NCI-H1417 treated with DMSO at 0.1 percent for 48 hours (cell line): ENCODE results near the gene PYCARD.
"Not testable (repeated sequence)": the region's sequence is repeated elsewhere in the genome, so short reads cannot be mapped to it uniquely, and the experiment has no call there.

ENCODE experiments used
- DNase-seq: peaks from one replicate; lab custom pipeline; 2025; lab: John Stamatoyannopoulos, UW

PYCARD gene

DNA sequence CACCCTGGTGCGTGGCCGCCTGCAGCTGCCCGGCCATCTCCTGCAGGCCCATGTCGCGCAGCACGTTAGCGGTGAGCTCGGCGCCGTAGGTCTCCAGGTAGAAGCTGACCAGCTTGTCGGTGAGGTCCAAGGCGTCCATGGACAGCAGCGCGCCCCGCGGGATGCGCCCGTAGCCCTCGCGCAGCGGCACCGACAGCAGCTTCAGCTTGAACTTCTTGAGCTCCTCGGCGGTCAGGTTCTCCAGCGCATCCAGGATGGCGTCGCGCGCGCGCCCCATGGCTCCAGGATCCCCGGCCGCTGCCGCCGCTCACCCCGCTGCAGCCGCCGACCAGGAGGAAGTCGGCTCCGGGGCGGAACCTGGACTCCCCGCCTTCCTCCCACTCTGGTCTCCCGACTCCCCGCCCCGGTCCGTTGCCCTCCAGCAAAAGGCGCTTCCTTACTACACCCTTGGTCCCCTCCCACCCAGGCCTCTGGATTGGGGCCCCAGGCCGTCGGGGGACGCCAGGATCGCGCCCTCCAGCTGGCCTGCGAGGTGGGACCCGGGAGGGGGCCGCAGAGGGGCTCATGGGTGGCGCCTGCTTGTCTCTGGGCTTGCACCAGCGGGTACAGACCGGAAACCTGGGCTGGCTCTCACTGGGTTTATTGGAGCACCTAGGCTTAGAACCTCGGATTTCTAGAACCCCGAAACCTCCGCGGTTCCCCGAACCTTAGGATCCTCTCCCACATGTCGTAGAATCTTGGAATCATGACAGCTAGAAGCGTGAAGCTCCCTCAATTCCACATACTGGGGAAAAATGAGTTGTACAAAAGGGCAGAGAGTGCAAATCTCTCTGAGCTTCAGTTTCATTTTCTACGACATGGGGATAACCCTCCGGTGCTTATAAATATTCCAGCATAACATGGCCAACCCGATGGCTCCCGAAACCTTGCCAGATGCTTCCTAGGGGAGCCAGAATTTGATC is at the start of gene PYCARD:
Gene PYCARD (minus strand): TSS at position 347 of the 962 bp plus-strand sequence. CDS start 70 bp downstream, at position 277.
- no peak for DNase-seq

DNA sequence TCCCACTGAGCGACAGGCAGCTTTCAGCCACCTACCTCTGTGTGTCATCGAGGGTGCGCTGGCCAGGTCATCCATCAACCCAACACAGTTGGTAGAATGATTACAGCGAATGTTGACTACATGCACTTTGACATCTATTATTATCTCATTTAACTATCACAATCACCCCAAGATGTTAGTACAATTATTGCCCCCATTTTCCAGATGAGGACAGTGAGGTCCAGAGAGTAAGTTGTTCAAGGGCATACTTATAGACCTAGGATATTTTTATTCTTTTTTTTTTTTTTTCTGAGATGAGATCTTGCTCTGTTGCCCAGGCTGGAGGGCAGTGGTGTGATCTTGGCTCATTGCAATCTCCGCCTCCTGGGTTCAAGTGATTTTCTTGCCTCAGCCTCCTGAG is 48.9 kb upstream of the PYCARD start:
- DNase-seq: no peak

DNA sequence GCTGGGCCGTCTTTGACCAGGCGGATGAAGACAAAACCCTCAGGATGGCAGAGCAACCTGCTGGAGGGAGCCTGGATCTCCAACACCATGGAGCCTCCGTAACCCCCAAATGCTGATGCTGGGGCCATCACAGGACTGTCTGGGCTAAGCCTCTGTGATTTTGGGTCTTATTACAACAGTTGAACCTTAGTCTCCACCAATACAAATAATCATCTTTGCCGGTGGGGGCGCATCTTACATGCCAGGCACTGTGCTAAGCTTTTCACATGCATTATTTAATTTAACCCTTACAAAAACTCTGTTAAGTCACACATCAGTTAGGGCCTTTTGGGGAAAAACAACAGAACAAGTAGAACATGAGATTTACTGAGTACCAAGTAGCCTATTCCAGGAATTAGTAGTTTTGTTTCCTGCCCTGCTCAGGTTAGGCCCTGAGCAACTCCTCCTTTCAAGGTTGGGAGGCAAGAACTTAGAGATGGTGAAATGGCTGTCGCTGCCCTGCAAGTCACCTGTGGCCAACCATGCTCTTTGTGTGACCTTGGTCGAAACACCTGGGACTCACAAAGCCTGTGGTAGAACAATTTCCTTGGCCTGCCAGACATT is 48.3 kb upstream of the PYCARD start:
- no peak for DNase-seq

DNA sequence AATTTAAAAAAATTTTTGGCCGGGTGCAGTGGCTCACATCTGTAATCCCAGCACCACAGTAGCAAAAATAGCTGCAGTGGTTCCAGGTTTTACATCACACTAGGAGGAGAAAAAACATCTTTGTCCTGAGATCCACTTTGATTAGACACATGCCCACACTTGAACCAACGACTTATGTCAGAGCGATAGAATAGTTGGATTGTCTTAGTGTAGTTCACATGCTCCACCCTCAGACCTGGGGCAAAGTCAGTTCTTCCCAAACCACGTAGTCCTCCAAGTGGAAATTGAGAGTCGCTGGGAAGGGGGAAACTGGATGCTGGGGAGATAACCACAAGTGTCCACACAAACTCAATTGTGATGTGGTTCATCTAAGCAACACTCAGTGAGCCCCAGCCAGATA is 45.8 kb upstream of the PYCARD start:
- no peak for DNase-seq

DNA sequence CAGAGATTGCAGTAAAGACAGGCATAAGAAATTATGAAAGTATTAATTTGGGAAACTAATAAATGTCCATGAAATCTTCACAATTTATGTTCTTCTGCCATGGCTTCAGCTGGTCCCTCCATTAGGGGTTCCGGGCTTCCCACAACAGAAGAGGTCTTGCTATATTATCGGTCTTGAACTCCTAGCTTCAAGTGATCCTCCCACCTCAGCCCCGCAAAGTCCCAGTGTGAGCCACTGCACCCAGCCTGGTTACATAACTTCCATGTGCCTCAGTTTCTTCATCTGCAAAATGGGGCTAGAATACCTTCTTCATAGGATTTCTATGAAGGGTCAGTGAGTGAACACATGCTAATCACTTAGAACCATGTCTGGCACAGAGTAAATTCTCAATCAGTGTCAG is 43.7 kb upstream of the PYCARD start:
- no peak for DNase-seq

DNA sequence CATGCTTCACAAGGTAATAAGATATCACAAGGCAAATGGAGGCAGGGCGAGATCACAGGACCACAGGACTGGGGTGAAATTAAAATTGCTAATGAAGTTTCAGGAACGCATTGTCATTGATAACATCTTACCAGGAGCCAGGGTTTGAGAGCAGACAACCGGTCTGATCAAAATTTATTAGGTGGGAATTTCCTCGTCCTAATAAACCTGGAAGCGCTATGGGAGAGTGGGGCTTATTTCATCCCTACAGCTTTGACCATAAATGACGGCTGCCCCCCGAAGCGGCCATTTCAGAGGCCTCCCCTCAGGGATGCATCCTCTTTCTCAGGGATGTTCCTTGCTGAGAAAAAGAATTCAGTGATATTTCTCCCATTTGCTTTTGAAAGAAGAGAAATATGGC is 43.0 kb upstream of the PYCARD start:
- not testable (repeated sequence) for DNase-seq

DNA sequence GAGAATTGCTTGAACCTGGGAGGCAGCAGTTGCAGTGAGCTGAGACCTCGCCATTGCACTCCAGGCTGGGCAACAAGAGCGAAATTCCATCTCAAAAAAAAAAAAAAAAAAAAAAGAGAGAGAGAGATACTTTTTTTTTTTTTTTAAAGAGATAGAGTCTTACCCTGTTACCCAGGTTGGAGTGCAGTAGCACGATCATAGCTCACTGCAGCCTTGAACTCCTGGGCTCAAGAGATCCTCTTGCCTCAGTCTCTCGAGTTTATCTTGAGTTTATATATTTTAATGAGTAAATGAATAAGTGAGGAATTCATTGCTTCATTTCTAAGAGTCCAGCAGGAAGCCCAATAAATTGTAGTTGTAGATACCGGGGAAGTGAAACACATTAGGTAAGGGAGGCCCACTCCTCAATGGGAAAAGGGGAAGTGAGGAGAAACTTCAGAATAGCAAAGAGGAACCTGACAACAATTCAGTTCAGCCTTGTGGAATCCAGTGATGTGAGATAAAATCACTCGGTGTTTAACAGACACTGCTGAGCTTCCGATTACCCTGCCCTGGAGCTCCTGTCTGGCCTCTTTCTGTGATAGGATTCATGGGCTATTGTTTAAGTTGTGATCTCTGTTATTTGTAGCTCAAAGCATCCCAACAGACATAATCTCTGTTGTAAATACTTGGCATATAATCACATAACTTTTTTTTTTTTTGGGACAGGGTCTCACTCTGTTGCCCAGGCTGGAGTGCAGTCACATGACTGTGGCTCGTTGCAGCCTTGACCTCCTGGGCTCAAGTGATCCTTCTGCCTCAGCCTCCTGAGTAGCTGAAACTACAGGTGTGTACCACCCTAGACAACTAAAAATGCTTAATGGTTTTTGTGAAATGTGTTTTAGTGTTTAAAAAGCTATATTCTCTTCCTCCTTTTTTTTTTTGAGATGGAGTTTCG is 41.4 kb upstream of the PYCARD start:
- DNase-seq: no peak

DNA sequence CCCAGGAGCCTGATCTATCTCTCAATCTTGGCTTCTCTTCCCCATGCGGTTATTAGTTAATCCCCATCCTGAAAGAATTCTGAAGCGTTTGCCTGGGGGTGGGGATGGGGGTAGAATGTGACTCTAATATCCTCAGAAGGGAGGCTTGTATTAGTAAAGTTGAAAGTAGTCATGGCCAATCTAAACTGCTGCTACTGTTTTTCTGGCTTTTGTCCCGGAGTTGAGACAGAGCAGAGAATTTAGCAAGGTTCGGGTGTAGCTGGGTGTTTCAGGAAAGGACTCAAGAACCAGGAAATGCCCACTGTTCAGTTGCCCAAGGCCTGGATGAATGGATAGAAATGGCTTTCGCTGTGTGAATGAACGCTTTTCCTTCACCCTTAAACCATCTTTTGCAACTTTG is 39.6 kb upstream of the PYCARD start:
- no peak for DNase-seq

DNA sequence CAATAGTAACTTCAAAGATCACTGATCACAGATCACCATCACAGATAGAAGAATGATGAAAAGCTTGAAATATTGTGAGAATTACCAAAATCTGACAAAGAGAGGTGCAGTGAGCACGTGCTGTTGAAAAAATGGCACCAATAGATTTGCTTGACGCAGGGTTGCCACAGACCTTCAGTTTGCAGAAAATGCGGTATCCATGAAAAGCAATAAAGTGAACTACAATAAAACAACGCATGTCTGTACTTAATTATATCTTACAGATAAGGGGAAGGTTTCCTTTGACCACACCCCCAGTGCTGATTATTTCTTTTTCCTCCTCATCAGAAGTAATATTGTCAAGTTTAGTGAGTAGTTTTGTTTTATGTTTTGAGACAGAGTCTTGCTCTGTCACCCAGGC is 35.5 kb upstream of the PYCARD start:
- DNase-seq: no peak

DNA sequence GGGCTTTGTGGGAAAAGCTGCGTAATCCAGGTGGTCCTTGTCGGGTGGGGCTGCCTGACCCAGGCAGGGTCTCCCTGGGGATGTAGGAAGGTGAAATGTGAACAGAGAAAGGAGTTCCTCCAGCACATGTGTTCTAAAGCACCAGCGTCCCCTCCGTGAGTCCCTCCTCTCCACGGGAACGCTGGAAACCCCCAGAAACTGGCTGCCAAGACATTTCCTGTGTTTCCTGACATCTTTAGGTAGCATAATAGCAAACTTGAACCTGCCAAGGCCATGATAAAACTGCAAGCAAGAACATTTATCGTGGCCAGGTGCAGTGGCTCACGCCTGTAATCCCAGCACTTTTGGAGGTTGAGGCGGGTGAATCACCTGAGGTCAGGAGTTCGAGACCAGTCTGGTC is 26.9 kb upstream of the PYCARD start:
- DNase-seq: no peak

DNA sequence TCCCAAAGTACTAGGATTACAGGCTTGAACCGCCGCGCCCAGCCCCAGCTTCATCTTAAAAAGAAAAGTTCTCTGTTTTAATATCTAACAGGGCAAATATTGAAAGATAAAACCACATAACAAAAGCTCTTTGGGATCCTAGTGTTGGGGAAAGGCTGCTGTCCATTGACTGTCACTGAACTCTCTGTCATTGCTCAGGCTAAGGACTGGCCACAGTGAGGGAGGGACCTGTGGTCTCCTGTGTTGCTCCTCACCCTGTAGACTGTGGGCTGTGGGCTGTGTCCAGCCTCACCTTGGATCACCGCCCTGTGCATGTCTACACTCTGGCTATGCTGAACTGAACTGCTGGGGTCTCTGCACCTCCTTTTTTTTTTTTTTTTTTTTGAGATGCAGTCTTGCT is 25.6 kb upstream of the PYCARD start:
- no peak for DNase-seq

DNA sequence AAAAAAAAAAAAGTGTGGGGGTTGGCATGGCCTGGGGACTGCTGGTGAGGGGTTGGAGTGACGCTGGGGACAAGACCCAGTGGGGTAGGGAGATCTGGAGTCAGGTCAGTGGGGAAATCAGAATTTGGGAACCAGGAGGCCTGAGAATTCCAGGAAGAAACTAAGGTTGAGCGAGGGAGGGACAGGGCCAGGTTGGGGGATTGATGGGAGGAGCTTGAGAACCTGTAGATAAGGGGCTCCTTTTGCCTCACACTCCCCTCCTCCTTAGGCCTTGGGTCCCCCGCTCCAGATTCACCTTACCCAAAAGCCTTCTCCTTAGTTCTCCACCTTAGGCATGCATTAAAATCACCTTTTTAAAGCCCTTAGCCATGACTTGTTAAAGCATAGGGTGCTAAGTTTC is 22.6 kb upstream of the PYCARD start:
- no peak for DNase-seq

DNA sequence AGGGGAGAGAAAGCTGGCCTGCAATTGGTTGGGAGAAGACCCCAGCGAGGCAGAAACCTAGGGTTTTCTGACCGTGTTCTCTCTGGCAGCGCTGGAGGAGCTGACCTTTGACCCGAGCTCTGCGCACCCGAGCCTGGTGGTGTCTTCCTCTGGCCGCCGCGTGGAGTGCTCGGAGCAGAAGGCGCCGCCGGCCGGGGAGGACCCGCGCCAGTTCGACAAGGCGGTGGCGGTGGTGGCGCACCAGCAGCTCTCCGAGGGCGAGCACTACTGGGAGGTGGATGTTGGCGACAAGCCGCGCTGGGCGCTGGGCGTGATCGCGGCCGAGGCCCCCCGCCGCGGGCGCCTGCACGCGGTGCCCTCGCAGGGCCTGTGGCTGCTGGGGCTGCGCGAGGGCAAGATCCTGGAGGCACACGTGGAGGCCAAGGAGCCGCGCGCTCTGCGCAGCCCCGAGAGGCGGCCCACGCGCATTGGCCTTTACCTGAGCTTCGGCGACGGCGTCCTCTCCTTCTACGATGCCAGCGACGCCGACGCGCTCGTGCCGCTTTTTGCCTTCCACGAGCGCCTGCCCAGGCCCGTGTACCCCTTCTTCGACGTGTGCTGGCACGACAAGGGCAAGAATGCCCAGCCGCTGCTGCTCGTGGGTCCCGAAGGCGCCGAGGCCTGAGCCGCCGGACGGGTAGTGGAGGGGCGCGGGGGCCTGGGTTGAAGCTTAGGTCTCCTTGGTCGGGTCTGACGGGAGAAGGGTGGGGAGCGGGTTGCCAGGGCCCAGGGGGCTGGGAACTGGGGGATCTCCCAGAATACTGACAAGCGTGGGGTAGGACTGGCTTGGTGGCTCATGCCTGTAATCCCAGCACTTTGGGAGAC is 21.8 kb upstream of the PYCARD start:
- no peak for DNase-seq

DNA sequence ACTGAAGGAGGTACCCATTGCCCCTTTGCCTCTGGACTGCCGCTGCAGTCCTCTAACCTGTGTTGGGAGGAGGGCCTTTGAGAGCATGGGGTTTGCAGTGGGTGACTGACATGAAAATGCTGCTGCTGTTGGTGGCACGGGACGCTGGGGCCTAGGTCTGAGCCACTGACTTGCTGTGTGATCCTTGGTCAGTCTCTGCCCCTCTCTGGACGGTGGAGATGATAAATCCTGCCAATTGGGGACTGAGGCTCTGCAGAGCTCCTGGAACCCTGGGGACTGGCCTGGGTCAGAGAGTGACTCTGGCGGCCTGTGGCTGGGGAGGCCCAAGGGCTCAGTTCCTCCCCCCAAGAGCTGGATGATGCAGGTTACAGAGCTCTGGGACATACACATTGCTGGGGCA is 20.5 kb upstream of the PYCARD start:
- DNase-seq: no peak

DNA sequence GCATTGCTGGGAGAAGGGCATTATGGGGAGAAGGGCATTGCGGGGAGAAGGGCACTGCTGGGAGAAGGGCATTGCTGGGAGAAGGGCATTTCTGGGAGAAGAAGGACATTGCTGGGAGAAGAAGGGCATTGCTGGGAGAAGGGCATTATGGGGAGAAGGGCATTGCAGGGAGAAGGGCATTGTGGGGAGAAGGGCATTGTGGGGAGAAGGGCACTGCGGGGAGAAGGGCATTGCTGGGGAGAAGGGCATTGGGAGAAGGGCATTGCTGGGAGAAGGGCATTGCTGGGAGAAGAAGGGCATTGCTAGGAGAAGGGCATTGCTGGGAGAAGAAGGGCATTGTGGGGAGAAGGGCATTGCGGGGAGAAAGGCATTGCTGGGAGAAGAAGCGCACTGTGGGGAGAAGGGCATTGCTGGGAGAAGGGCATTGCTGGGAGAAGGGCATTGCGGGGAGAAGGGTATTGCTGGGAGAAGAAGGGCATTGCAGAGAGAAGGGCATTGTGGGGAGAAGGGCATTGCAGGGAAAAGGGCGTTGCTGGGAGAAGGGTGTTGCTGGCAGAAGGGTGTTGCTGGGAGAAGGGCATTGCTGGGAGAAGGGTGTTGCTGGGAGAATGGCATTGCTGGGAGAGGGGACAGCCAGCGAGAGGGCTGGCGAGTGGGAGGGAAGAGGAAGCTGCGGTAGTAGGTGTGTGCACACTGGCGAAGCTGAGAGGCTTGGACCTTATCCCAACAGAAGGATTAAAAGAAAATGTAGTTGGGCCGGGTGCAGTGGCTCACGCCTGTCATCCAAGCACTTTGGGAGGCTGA is 19.0 kb upstream of the PYCARD start:
- no peak for DNase-seq

DNA sequence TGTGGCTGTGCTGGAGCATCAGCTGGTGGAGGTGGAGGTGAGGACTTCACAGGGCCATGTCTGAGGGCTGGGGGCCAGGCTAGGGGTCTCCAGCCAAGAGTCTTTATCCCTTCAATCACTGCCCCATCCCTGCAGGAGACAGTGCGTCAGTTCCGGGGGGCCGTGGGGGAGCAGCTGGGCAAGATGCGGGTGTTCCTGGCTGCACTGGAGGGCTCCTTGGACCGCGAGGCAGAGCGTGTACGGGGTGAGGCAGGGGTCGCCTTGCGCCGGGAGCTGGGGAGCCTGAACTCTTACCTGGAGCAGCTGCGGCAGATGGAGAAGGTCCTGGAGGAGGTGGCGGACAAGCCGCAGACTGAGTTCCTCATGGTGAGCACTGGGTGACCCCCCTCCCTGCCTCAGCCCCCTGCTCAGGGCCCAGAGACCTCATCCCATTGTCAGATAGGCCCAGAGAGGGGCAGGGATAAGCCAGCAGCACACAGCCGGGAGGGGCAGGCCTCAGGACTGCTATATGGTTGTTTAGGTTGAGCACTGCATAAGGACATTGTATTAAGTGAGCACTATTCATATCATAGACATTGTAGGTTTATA is 16.7 kb upstream of the PYCARD start:
- DNase-seq: no peak

DNA sequence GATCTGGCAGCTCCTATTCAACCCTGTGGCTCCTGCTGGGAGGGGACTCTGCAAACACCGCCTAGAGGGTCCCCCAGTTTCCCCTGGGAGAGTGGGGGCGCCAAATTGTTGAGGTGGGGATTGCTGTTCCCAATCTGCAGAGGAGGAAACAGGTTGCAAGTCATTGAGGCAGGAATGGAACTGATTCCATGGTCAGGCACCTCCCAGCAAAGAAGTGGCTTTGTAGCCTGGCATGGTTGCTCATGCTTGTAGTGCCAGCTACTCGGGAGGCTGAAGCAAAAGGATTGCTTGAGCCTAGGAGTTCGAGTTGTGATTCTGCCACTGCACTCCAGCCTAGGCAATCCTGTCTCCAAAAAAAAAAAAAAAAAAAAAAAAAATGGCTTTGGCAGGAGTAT is 14.6 kb upstream of the PYCARD start:
- DNase-seq: no peak

DNA sequence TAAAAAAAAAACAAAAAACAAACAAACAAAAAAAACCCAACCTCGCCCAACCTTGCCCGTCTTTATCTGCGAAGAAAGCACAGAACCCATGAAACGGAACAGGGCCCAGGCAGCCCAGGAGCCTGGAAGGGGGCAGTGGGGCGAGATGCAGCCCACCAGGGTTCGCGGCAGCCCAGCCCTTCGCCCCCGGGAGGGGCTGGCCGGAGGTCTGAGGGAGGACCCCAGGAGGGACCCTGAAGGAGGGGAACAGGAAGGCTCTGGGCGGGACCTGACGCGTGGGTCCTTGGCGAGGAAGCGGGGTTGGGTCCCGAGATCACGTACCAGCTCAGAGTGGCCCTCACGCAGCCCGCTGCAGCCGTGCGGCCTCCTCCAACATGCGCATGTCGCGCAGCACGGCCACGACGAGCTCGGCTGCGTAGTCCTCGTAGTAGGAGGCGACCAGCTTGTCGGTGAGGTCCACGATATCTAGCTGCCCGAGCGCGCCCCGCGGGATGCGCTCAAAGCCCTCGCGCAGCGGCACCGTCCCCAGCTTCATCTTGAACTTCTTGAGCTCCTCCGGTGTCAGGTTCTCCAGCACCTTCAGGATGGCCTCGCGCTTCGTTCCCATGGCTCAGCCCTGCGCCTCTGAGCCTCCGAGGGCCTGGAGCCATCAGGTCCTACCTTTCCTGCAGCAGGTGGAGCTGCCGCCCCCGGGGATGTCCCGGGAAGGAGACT is 14.0 kb upstream of the PYCARD start, which contains the start of gene PYDC1:
Gene PYDC1 (minus strand): TSS at position 714 of the 714 bp plus-strand sequence. CDS start 107 bp downstream, at position 607.
- DNase-seq: no peak
